H1 (cell line): ENCODE data around the gene ALS2CL. TPM values are rescaled to one million over a fixed set of nuclear protein-coding genes. Genes with fewer than 3 reads are reported as not detected.

Experiments
- CTCF ChIA-PET: fragments of 300-600 bp; sonication (Branson Sonifier 250); formaldehyde crosslinking; loops from one replicate; lab custom pipeline; 2021; ENCODE audit not compliant: partially characterized antibody; lab: Charles Lee
- POLR2A ChIA-PET: fragments of 300-600 bp; sonication (Branson Sonifier 250); formaldehyde crosslinking; loops from one replicate; lab custom pipeline; 2021; ENCODE audit warnings: inconsistent platforms; ENCODE audit not compliant: partially characterized antibody; lab: Charles Lee
- DNase-seq, 2 experiments: peaks; one replicate each; pipeline versions ENCODE4 v3.0.0 to v3.0.0-alpha.2; 2010 to 2022; ENCODE audit warnings: low spot score in 2 of 2, low read depth in 1 of 2, mixed read lengths in 1 of 2
- FAIRE-seq: peaks from 2 replicates; lab custom pipeline; 2011; peaks lifted over from hg19 to GRCh38; lab: Jason Lieb, UNC
- H2AFZ ChIP-seq: 2 replicates; pipeline ENCODE4 v1.8.1; 2012; ENCODE audit warnings: low read length, inconsistent platforms
- H2AK5ac ChIP-seq: 2 replicates; pipeline ENCODE4 v1.6.1; 2013; ENCODE audit warnings: low read depth, low read length
- H2BK120ac ChIP-seq: replicated peaks from 2 replicates; pipeline ENCODE3; 2013; ENCODE audit warnings: low read depth, low read length, inconsistent platforms
- H2BK12ac ChIP-seq: 2 replicates; pipeline ENCODE4 v1.6.1; 2013; ENCODE audit warnings: low read depth, low read length
- H2BK15ac ChIP-seq: 2 replicates; pipeline ENCODE4 v1.6.1; 2013; ENCODE audit warnings: low read length
- H2BK20ac ChIP-seq: 2 replicates; pipeline ENCODE4 v1.6.1; 2013; ENCODE audit warnings: low read length
- H2BK5ac ChIP-seq: 2 replicates; pipeline ENCODE4 v1.6.1; 2013; ENCODE audit warnings: low read depth, low read length
- H3K14ac ChIP-seq: 2 replicates; pipeline ENCODE4 v1.6.1; 2013; ENCODE audit warnings: inconsistent platforms; ENCODE audit not compliant: insufficient read length
- H3K18ac ChIP-seq: 2 replicates; pipeline ENCODE4 v1.6.1; 2013; ENCODE audit warnings: low read length; ENCODE audit errors: extremely low read depth
- H3K23ac ChIP-seq: 2 replicates; pipeline ENCODE4 v1.6.1; 2013; ENCODE audit warnings: inconsistent platforms; ENCODE audit not compliant: insufficient read length
- H3K23me2 ChIP-seq: 2 replicates; pipeline ENCODE4 v1.6.1; 2013; ENCODE audit warnings: low read depth, low read length
- H3K27ac ChIP-seq: 2 replicates; pipeline ENCODE4 v1.6.1; 2011; ENCODE audit warnings: low read depth, low read length, inconsistent platforms
- H3K27me3 ChIP-seq, 4 experiments: replicated peaks in 1 of 4; 1 replicate in 1 of 4; 2 replicates in 3 of 4; pipeline versions ENCODE4 v1.6.1 to v1.8.1; 2011 to 2013; ENCODE audit warnings: low read length in 3 of 4, mild to moderate bottlenecking in 3 of 4, inconsistent platforms in 2 of 4, mixed read lengths in 2 of 4, moderate library complexity in 1 of 4; ENCODE audit not compliant: control insufficient read depth in 3 of 4, insufficient read depth in 3 of 4; ENCODE audit errors: extremely low read depth in 1 of 4
- H3K36me3 ChIP-seq, 4 experiments: 2 replicates each; pipeline versions ENCODE4 v1.6.1 to v1.8.1; 2011 to 2013; ENCODE audit warnings: mild to moderate bottlenecking in 4 of 4, low read length in 3 of 4, moderate library complexity in 2 of 4, control low read depth in 1 of 4, inconsistent platforms in 1 of 4; ENCODE audit not compliant: insufficient read depth in 4 of 4, control insufficient read depth in 2 of 4
- H3K4ac ChIP-seq: replicated peaks from 2 replicates; pipeline ENCODE3; 2013; ENCODE audit warnings: low read length, low read depth, mixed read lengths, inconsistent platforms; ENCODE audit not compliant: insufficient read length
- H3K4me1 ChIP-seq, 4 experiments: replicated peaks in 1 of 4; 1 replicate in 1 of 4; 2 replicates in 3 of 4; pipeline versions ENCODE4 v1.6.1 to v1.8.1; 2011 to 2013; ENCODE audit warnings: low read length in 3 of 4, inconsistent platforms in 2 of 4, mixed read lengths in 1 of 4; ENCODE audit not compliant: insufficient read depth in 4 of 4, control insufficient read depth in 3 of 4
- H3K4me2 ChIP-seq, 2 experiments: 2 replicates each; pipeline versions ENCODE4 v1.6.1 to v1.8.1; 2011 to 2013; ENCODE audit warnings: low read depth in 2 of 2, low read length in 2 of 2, control low read depth in 1 of 2, inconsistent platforms in 1 of 2, mild to moderate bottlenecking in 1 of 2; ENCODE audit not compliant: insufficient read depth in 1 of 2
- H3K4me3 ChIP-seq, 4 experiments: fragments of 200-600, 300-600 bp in 1 of 4; sonication (generic), shearing (Covaris generic), sonication (Bioruptor Twin) in 1 of 4; 2 replicates each; pipeline versions ENCODE4 v1.5.1 to v1.8.1; 2011 to 2016; ENCODE audit warnings: low read length in 4 of 4, low read depth in 3 of 4, control low read depth in 2 of 4, inconsistent platforms in 2 of 4, mild to moderate bottlenecking in 2 of 4, mixed read lengths in 1 of 4, moderate library complexity in 1 of 4; ENCODE audit not compliant: insufficient read depth in 2 of 4; ENCODE audit errors: extremely low read depth in 1 of 4
- H3K56ac ChIP-seq: replicated peaks from 2 replicates; pipeline ENCODE3; 2013; ENCODE audit warnings: low read depth, mild to moderate bottlenecking, mixed read lengths, low read length, inconsistent platforms; ENCODE audit not compliant: insufficient read length
- H3K79me1 ChIP-seq: 2 replicates; pipeline ENCODE4 v1.6.1; 2013; ENCODE audit warnings: low read depth, low read length, control low read depth
- H3K79me2 ChIP-seq, 2 experiments: 2 replicates each; pipeline versions ENCODE4 v1.6.1 to v1.8.1; 2012 to 2013; ENCODE audit warnings: low read length in 2 of 2, mild to moderate bottlenecking in 2 of 2, inconsistent platforms in 1 of 2; ENCODE audit not compliant: insufficient read depth in 2 of 2, control insufficient read depth in 1 of 2
- H3K9ac ChIP-seq, 4 experiments: replicated peaks in 1 of 4; 1 replicate in 1 of 4; 2 replicates in 3 of 4; pipeline versions ENCODE4 v1.6.1 to v1.8.1; 2011 to 2013; ENCODE audit warnings: low read depth in 3 of 4, low read length in 3 of 4, control low read depth in 2 of 4, mild to moderate bottlenecking in 2 of 4, moderate library complexity in 2 of 4, inconsistent platforms in 1 of 4; ENCODE audit errors: extremely low read depth in 1 of 4
- H3K9me3 ChIP-seq, 2 experiments: 2 replicates each; pipeline versions ENCODE4 v1.6.1 to v1.8.1; 2012 to 2013; ENCODE audit warnings: mild to moderate bottlenecking in 2 of 2, moderate library complexity in 2 of 2, control low read depth in 1 of 2, inconsistent platforms in 1 of 2, low read depth in 1 of 2, low read length in 1 of 2, mixed read lengths in 1 of 2; ENCODE audit not compliant: insufficient read depth in 2 of 2
- H4K20me1 ChIP-seq, 2 experiments: replicated peaks in 1 of 2; 2 replicates each; pipeline versions ENCODE3 to v1.8.1; 2011 to 2013; ENCODE audit warnings: inconsistent platforms in 2 of 2, low read length in 2 of 2, mild to moderate bottlenecking in 1 of 2; ENCODE audit not compliant: insufficient read depth in 2 of 2, control insufficient read depth in 1 of 2
- H4K5ac ChIP-seq: 2 replicates; pipeline ENCODE4 v1.6.1; 2013; ENCODE audit warnings: low read length, low read depth, mixed read lengths, inconsistent platforms; ENCODE audit not compliant: insufficient read length
- H4K8ac ChIP-seq: 2 replicates; pipeline ENCODE4 v1.8.0; 2013; ENCODE audit warnings: mild to moderate bottlenecking, moderate library complexity, low read length, inconsistent platforms; ENCODE audit not compliant: insufficient read depth; ENCODE audit errors: extremely low read depth
- H4K91ac ChIP-seq: replicated peaks from 2 replicates; pipeline ENCODE3; 2013; ENCODE audit warnings: low read length, mixed read lengths, inconsistent platforms; ENCODE audit not compliant: insufficient read length
- ASH2L ChIP-seq: fragments of 200-600, 300-600 bp; sonication (generic); IDR thresholded peaks from one replicate; pipeline ENCODE4 v1.7.1; 2017; ENCODE audit warnings: low read length
- CBX5 ChIP-seq: fragments of 300-800, 300-1000 bp; sonication (generic); IDR thresholded peaks from 2 replicates; pipeline ENCODE4 v1.7.1; 2016; ENCODE audit warnings: antibody characterized with exemption, low read length, low read depth
- CBX8 ChIP-seq: fragments of 300-800, 300-1000 bp; sonication (generic); IDR thresholded peaks from 2 replicates; pipeline ENCODE4 v1.7.1; 2016; ENCODE audit warnings: low read depth, low read length, borderline replicate concordance
- CHD1 ChIP-seq: IDR thresholded peaks from 2 replicates; pipeline ENCODE4 v1.6.1; 2012; ENCODE audit warnings: low read depth, low read length, improper control_type of control experiment
- CREB1 ChIP-seq: IDR thresholded peaks from 2 replicates; pipeline ENCODE4 v1.6.1; 2012; ENCODE audit warnings: inconsistent platforms
- MAX ChIP-seq: IDR thresholded peaks from 2 replicates; pipeline ENCODE4 v1.6.1; 2012; ENCODE audit warnings: inconsistent platforms
- SP1 ChIP-seq: IDR thresholded peaks from 2 replicates; pipeline ENCODE4 v1.6.1; 2011; ENCODE audit warnings: low read depth, low read length
- SP2 ChIP-seq: IDR thresholded peaks from 2 replicates; pipeline ENCODE4 v1.6.1; 2012; ENCODE audit warnings: mild to moderate bottlenecking, low read length, inconsistent platforms
- SUZ12 ChIP-seq: fragments of 200-600 bp; sonication (generic); IDR thresholded peaks from 2 replicates; pipeline ENCODE4 v1.6.1; 2012; ENCODE audit warnings: mild to moderate bottlenecking, inconsistent platforms, low read length, moderate library complexity, mixed read lengths
- TAF7 ChIP-seq: optimal IDR thresholded peaks from 2 replicates; pipeline ENCODE3; 2011; ENCODE audit warnings: low read depth, mild to moderate bottlenecking, inconsistent platforms, low read length, moderate library complexity, borderline replicate concordance
- TBP ChIP-seq: IDR thresholded peaks from 2 replicates; pipeline ENCODE4 v1.6.1; 2011; ENCODE audit warnings: low read depth, low read length, improper control_type of control experiment
- YY1 ChIP-seq: IDR thresholded peaks from 2 replicates; pipeline ENCODE4 v1.6.1; 2011; ENCODE audit warnings: low read depth, mild to moderate bottlenecking, low read length
- ZNF274 ChIP-seq: IDR thresholded peaks from 2 replicates; pipeline ENCODE4 v1.7.0; 2012; ENCODE audit warnings: low read length, borderline replicate concordance; ENCODE audit errors: extremely low read depth
- WGBS, 2 experiments: shearing (Covaris generic) in 1 of 2; methylation state at CpG; one replicate each; pipeline versions ENCODE4 v1.1.6 to v1.1.7; 2013 to 2015; ENCODE audit warnings: low lambda C conversion rate in 2 of 2, mixed read lengths in 2 of 2, inconsistent platforms in 1 of 2, low coverage in 1 of 2, missing lambda C conversion rate in 1 of 2; ENCODE audit not compliant: insufficient replicate concordance in 2 of 2, insufficient coverage in 1 of 2, insufficient read length in 1 of 2; ENCODE audit errors: extremely low coverage in 1 of 2, missing lambda C conversion rate in 1 of 2; 5-methylcytosine and 5-hydroxymethylcytosine counted together
- polyA plus RNA-seq, 7 experiments: library from polyadenylated mRNA; depleted of rRNA in 3 of 7; stranded (reverse) in 5 of 7; unstranded in 2 of 7; fragments of >200 nt in 5 of 7; fragments of 200-250 nt in 2 of 7; gene quantifications; 1 replicate in 5 of 7; 2 replicates in 1 of 7; 4 replicates in 1 of 7; pipeline versions ENCODE4 v1.2.1 to v1.2.3, GENCODE V29; 2011 to 2013; ENCODE audit warnings: missing spikeins in 2 of 7, mixed read lengths in 2 of 7
- total RNA-seq: library from RNA; stranded (reverse); fragmentation: NEBNext Ultra II Directional; extraction: Animal tissue kit (Norgen Biotek cat#: 25700); gene quantifications from 2 replicates; pipeline ENCODE4 v1.2.1, GENCODE V29; 2021

The ALS2CL gene
- total and polyA plus RNA-seq, 2 of the 8 experiments (the other 6 are each of a cell fraction or from before 2014, with no cell fraction given), result 4.8 to 5.4 TPM

GRCh38 chr3:46651084-46651483, 42.4 kb downstream of the ALS2CL start:
- no peak overlapping the region for H3K9ac ChIP-seq
- no peak overlapping the region for H3K23ac ChIP-seq
- no peak overlapping the region for H3K4me2 ChIP-seq
- POLR2A ChIA-PET, result no interaction called here
- H3K56ac ChIP-seq, result no peak overlapping the region
- no peak for FAIRE-seq
- H4K91ac ChIP-seq, result no peak overlapping the region
- no peaks in the 10 kb centered on the region for H3K27me3 ChIP-seq
- H3K23me2 ChIP-seq, result no peaks in the 10 kb centered on the region
- no peak overlapping the region for H4K8ac ChIP-seq
- 77% methylated on average over 1 of the region's 1 CpG; no CpG with 5 or more reads in 1 of the 2 experiments for WGBS, 2 experiments
- no peak overlapping the region for H2BK20ac ChIP-seq
- H3K27ac ChIP-seq, result no peak overlapping the region
- no peaks in the 10 kb centered on the region; a peak in 1 of 8 replicates for H3K36me3 ChIP-seq
- no peak overlapping the region for H2AFZ ChIP-seq
- H3K79me2 ChIP-seq, result no peaks in the 10 kb centered on the region
- H3K14ac ChIP-seq, result no peak overlapping the region
- H3K79me1 ChIP-seq, result no peaks in the 10 kb centered on the region
- H3K18ac ChIP-seq, result no peak overlapping the region
- H4K5ac ChIP-seq, result no peak overlapping the region
- DNase-seq, result no peak
- H3K4me3 ChIP-seq, result no peak overlapping the region
- no peak overlapping the region for H2BK15ac ChIP-seq
- H4K20me1 ChIP-seq, result no peaks in the 10 kb centered on the region
- TF ChIP-seq TAF7, result no peak
- no peak for TF ChIP-seq SP2
- no peak for TF ChIP-seq TBP
- no peak for TF ChIP-seq MAX
- no peak for TF ChIP-seq CHD1
- TF ChIP-seq ZNF274, result no peak
- TF ChIP-seq SUZ12, result no peak
- no peak for TF ChIP-seq CREB1
- no peak for TF ChIP-seq ASH2L
- TF ChIP-seq CBX5, result no peak
- TF ChIP-seq YY1, result no peak
- TF ChIP-seq CBX8, result no peak
- TF ChIP-seq SP1, result no peak
- TF ChIP-seq, all 59 proteins: peak for 0
- Histone ChIP-seq H3K4ac (no peak overlapping the region), H2BK5ac (no peak overlapping the region), H2BK12ac (no peak overlapping the region), H2AK5ac (no peak overlapping the region), H3K9me3 (peaks cover 0 to 7% of the 10 kb centered on the region in 2 experiments; a peak in 3 of 4 replicates), H2BK120ac (no peak overlapping the region), H3K4me1 (no peaks in the 10 kb centered on the region)
- CTCF ChIA-PET, result interaction anchor here (1.4 kb wide), 1 partner anchor 21 kb away, joined by 3 read pairs; no protein-coding TSS in a partner anchor
